Activated CD8-positive, alpha-beta T cell treated with anti-CD3 and anti-CD28 coated beads, Interleukin-2, amount 10 ng/mL, durations not matched to agents 7 days and 5 days (primary cell): ENCODE data around the gene ASCC1. TPM values are rescaled to one million over a fixed set of nuclear protein-coding genes. Genes with fewer than 3 reads are reported as not detected.
A peak's percentile ranks its signal among the peaks of the same experiment; 100 is the strongest.
"Not testable (repeated sequence)": the region's sequence is repeated elsewhere in the genome, so short reads cannot be mapped to it uniquely, and the experiment has no call there.

Experiments
- ATAC-seq: fragments of 150-1000 bp; cut with Tn5 transposase; one replicate; pipeline ENCODE4 v1.10.0; 2021; ENCODE audit warnings: moderate library complexity
- CTCF ChIA-PET: fragments of 350-600 bp; sonication (Branson Sonifier 250); formaldehyde crosslinking; loops from one replicate; lab custom pipeline; 2021; ENCODE audit warnings: antibody characterized with exemption; lab: Charles Lee
- POLR2A ChIA-PET: fragments of 350-600 bp; sonication (Branson Sonifier 250); formaldehyde crosslinking; loops from one replicate; lab custom pipeline; 2021; ENCODE audit warnings: antibody characterized with exemption; lab: Charles Lee
- DNase-seq: peaks from one replicate; pipeline ENCODE4 v3.0.0-alpha.2; 2020
- H3K27ac Mint-ChIP-seq: one replicate; pipeline ENCODE4 v1.8.0; 2021; ENCODE audit warnings: mild to moderate bottlenecking, mixed read lengths
- H3K27me3 Mint-ChIP-seq: one replicate; pipeline ENCODE4 v1.8.0; 2021; ENCODE audit warnings: low read depth, mixed read lengths
- H3K36me3 Mint-ChIP-seq: one replicate; pipeline ENCODE4 v1.8.0; 2021; ENCODE audit warnings: low read depth, mixed read lengths
- H3K4me1 Mint-ChIP-seq: one replicate; pipeline ENCODE4 v1.8.0; 2021; ENCODE audit warnings: low read depth, mixed read lengths
- H3K4me3 Mint-ChIP-seq: one replicate; pipeline ENCODE4 v1.8.0; 2021; ENCODE audit warnings: mild to moderate bottlenecking, mixed read lengths
- H3K9me3 Mint-ChIP-seq: one replicate; pipeline ENCODE4 v1.8.0; 2022; ENCODE audit warnings: mixed read lengths; ENCODE audit not compliant: insufficient read depth
- total RNA-seq, 2 experiments: library from RNA; stranded (reverse); gene quantifications; one replicate each; pipeline ENCODE4 v1.2.3, GENCODE V29; 2021

The ASCC1 gene
- total RNA-seq, 2 experiments from 2014 or later: 34.8 to 40.3 TPM

GRCh38 chr10:72123616-72124015, 92.5 kb downstream of the ASCC1 start:
- no peaks in the 10 kb centered on the region for H3K27me3 Mint-ChIP-seq
- H3K36me3 Mint-ChIP-seq: peaks cover 28% of the 10 kb centered on the region
- CTCF ChIA-PET: interaction anchor here (1.6 to 3.5 kb wide), 3 partner anchors 10 to 95 kb away, joined by 3 to 24 read pairs (median 6); no protein-coding TSS in a partner anchor
- no peak overlapping the region for H3K27ac Mint-ChIP-seq
- peaks cover 18% of the 10 kb centered on the region for H3K4me1 Mint-ChIP-seq
- POLR2A ChIA-PET: no interaction called here
- H3K9me3 Mint-ChIP-seq: no peaks in the 10 kb centered on the region
- ATAC-seq (no peak), DNase-seq (no peak)
- H3K4me3 Mint-ChIP-seq: no peak overlapping the region

GRCh38 chr10:72122221-72122620, 93.9 kb downstream of the ASCC1 start:
- peak overlapping the region; percentile 24 for H3K27ac Mint-ChIP-seq
- H3K4me3 Mint-ChIP-seq: no peak overlapping the region
- peaks cover 18% of the 10 kb centered on the region for H3K4me1 Mint-ChIP-seq
- no peaks in the 10 kb centered on the region for H3K27me3 Mint-ChIP-seq
- no peak for ATAC-seq
- no peaks in the 10 kb centered on the region for H3K9me3 Mint-ChIP-seq
- peaks cover 30% of the 10 kb centered on the region for H3K36me3 Mint-ChIP-seq
- CTCF ChIA-PET: interaction anchor here (1.1 to 2.2 kb wide), 6 partner anchors 10 to 215 kb away, joined by 3 to 6 read pairs (median 4); no protein-coding TSS in a partner anchor
- DNase-seq: no peak
- POLR2A ChIA-PET: interaction anchor here (1.1 kb wide), 1 partner anchor 156 kb away, joined by 3 read pairs; no protein-coding TSS in a partner anchor

GRCh38 chr10:72121389-72121788, 94.7 kb downstream of the ASCC1 start:
- Mint-ChIP-seq H3K27ac (no peak overlapping the region), H3K9me3 (peaks cover 2% of the 10 kb centered on the region)

GRCh38 chr10:72116372-72116771, 99.7 kb downstream of the ASCC1 start:
- POLR2A ChIA-PET: no interaction called here
- H3K4me3 Mint-ChIP-seq: no peak overlapping the region
- no peaks in the 10 kb centered on the region for H3K27me3 Mint-ChIP-seq
- ATAC-seq: no peak
- H3K27ac Mint-ChIP-seq: no peak overlapping the region
- no peak for DNase-seq
- peaks cover 5% of the 10 kb centered on the region for H3K9me3 Mint-ChIP-seq
- CTCF ChIA-PET: interaction anchor here (0.8 to 4.5 kb wide), 3 partner anchors 8 to 68 kb away, joined by 4 to 28 read pairs (median 5); no protein-coding TSS in a partner anchor
- H3K36me3 Mint-ChIP-seq: peaks cover 42% of the 10 kb centered on the region
- H3K4me1 Mint-ChIP-seq: peaks cover under 1% of the 10 kb centered on the region

More at GRCh38 chr10:72121389-72121788, 94.7 kb downstream of the ASCC1 start:
- DNase-seq: no peak
- POLR2A ChIA-PET: no interaction called here
- Mint-ChIP-seq H3K27me3 (no peaks in the 10 kb centered on the region), H3K4me1 (peaks cover 16% of the 10 kb centered on the region), H3K36me3 (peaks cover 30% of the 10 kb centered on the region), H3K4me3 (no peak overlapping the region)
- CTCF ChIA-PET: interaction anchor here (1.5 kb wide), 1 partner anchor 171 kb away, joined by 3 read pairs; no protein-coding TSS in a partner anchor
- ATAC-seq: no peak

GRCh38 chr10:72114706-72115450, 101.2 kb downstream of the ASCC1 start:
- CTCF ChIA-PET: interaction anchor here (1.4 to 4.5 kb wide), 3 partner anchors 10 to 67 kb away, joined by 4 to 28 read pairs (median 12); no protein-coding TSS in a partner anchor
- Mint-ChIP-seq H3K27me3 (no peaks in the 10 kb centered on the region), H3K27ac (no peak overlapping the region), H3K9me3 (peaks cover 5% of the 10 kb centered on the region), H3K4me3 (no peak overlapping the region), H3K4me1 (peaks cover 4% of the 10 kb centered on the region), H3K36me3 (peaks cover 37% of the 10 kb centered on the region)
- POLR2A ChIA-PET: no interaction called here
- ATAC-seq (no peak), DNase-seq (no peak)

- Mint-ChIP-seq H3K4me1 (peaks cover 45% of the 10 kb centered on the region), H3K27me3 (no peaks in the 10 kb centered on the region), H3K36me3 (peaks cover 24% of the 10 kb centered on the region), H3K9me3 (no peaks in the 10 kb centered on the region), H3K27ac (peak overlapping the region; percentile 10), H3K4me3 (no peak overlapping the region)
- no peak for DNase-seq
- ATAC-seq: no peak
- POLR2A ChIA-PET: no interaction called here
- CTCF ChIA-PET: no interaction called here
Measured at GRCh38 chr10:72110673-72111401, 105.2 kb downstream of the ASCC1 start.

GRCh38 chr10:72109636-72110157, 106.4 kb downstream of the ASCC1 start:
- peak; percentile 34 for ATAC-seq
- H3K27ac Mint-ChIP-seq: peak overlapping the region; percentile 92
- no peaks in the 10 kb centered on the region for H3K9me3 Mint-ChIP-seq
- no peaks in the 10 kb centered on the region for H3K27me3 Mint-ChIP-seq
- ChIA-PET POLR2A (interaction anchor here (3.2 kb wide), 1 partner anchor 25 kb away, joined by 15 read pairs; no protein-coding TSS in a partner anchor), CTCF (interaction anchor here (1.3 to 1.9 kb wide), 2 partner anchors 54 to 61 kb away, joined by 4 to 14 read pairs; no protein-coding TSS in a partner anchor)
- H3K36me3 Mint-ChIP-seq: peaks cover 27% of the 10 kb centered on the region
- H3K4me1 Mint-ChIP-seq: peaks cover 54% of the 10 kb centered on the region
- no peak for DNase-seq
- H3K4me3 Mint-ChIP-seq: peak overlapping the region; percentile 24

GRCh38 chr10:72108830-72109635, 107.0 kb downstream of the ASCC1 start:
- CTCF ChIA-PET: interaction anchor here (0.6 to 3.0 kb wide), 9 partner anchors 9 to 228 kb away, joined by 3 to 14 read pairs (median 4); partner anchors contain the start of genes ANAPC16 and SPOCK2
- H3K27me3 Mint-ChIP-seq: no peaks in the 10 kb centered on the region
- peaks cover 29% of the 10 kb centered on the region for H3K36me3 Mint-ChIP-seq
- H3K4me1 Mint-ChIP-seq: peaks cover 56% of the 10 kb centered on the region
- DNase-seq (no peak), ATAC-seq (peak; percentile 14)
- POLR2A ChIA-PET: interaction anchor here (0.8 to 3.8 kb wide), 6 partner anchors 21 to 1413 kb away, joined by 3 to 51 read pairs (median 4); partner anchors contain the start of gene SPOCK2
- peak overlapping the region; percentile 27 for H3K4me3 Mint-ChIP-seq
- H3K9me3 Mint-ChIP-seq: no peaks in the 10 kb centered on the region
- H3K27ac Mint-ChIP-seq: peak overlapping the region; percentile 92

GRCh38 chr10:72108004-72108370, 108.1 kb downstream of the ASCC1 start:
- Mint-ChIP-seq H3K4me1 (peaks cover 61% of the 10 kb centered on the region), H3K36me3 (peaks cover 31% of the 10 kb centered on the region), H3K4me3 (peak overlapping the region; percentile 77), H3K27ac (peak overlapping the region; percentile 92)
- peak; percentile 32 for ATAC-seq
- H3K27me3 Mint-ChIP-seq, DNase-seq, H3K9me3 Mint-ChIP-seq: not testable (repeated sequence)
- CTCF ChIA-PET: interaction anchor here (0.6 to 3.0 kb wide), 9 partner anchors 10 to 230 kb away, joined by 3 to 14 read pairs (median 4); partner anchors contain the start of genes ANAPC16 and SPOCK2
- POLR2A ChIA-PET: interaction anchor here (1.1 to 3.8 kb wide), 4 partner anchors 20 to 212 kb away, joined by 4 to 51 read pairs (median 10); partner anchors contain the start of gene SPOCK2

GRCh38 chr10:72107325-72108003, 108.6 kb downstream of the ASCC1 start:
- H3K4me3 Mint-ChIP-seq: peak overlapping the region; percentile 77
- DNase-seq (peak; percentile 65), ATAC-seq (peak; percentile 72)
- no peaks in the 10 kb centered on the region for H3K27me3 Mint-ChIP-seq
- POLR2A ChIA-PET: interaction anchor here (1.1 to 3.8 kb wide), 4 partner anchors 19 to 213 kb away, joined by 4 to 51 read pairs (median 10); partner anchors contain the start of gene SPOCK2
- peaks cover 30% of the 10 kb centered on the region for H3K36me3 Mint-ChIP-seq
- H3K9me3 Mint-ChIP-seq: no peaks in the 10 kb centered on the region
- peaks cover 61% of the 10 kb centered on the region for H3K4me1 Mint-ChIP-seq
- CTCF ChIA-PET: interaction anchor here (1.2 to 3.0 kb wide), 6 partner anchors 19 to 230 kb away, joined by 3 to 14 read pairs (median 9); partner anchors contain the start of gene SPOCK2
- peak overlapping the region; percentile 92 for H3K27ac Mint-ChIP-seq
